ENCODE results near the gene TFF3. TPM values are rescaled to one million over a fixed set of nuclear protein-coding genes. Genes with fewer than 3 reads are reported as not detected.

Gene TFF3
- total and polyA plus RNA-seq, 2 of the 4 experiments (the other 2 are of a cell fraction) = not detected

DNA sequence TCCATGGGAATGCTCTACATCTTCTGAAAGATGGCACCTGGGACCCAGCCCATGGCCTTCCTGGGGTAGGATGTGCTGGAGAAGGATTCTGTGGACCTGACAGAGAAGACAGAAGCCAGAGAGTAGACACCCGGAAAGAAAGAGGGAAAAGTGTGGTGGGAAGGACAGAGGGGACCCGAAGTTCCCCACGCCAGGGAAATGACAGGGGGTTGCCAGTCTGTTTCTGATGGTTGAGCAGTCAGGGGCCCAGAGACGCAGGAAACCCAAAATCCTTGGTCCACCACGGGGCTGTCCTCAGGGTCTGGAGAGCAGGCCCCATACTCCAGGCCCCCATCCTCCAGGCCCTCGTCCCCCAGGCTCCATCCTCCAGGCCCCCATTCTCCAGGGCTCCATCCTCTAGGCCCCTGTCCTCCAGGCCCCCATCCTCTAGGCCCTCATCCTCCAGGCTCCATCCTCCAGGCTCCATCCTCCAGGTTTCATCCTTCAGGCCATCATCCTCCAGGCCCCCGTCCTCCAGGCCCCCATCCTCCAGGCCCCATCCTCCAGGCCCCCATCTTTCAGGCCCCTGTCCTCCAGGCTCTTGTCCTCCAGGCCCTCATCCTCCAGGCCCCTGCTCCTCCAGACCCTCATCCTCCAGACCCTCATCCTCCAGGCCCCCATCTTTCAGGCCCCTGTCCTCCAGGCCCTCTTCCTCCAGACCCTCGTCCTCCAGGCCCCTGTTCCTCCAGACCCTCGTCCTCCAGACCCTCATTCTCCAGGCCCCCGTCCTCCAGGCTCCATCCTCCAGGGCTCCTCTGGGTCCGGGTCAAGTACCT is 36.6 kb upstream of the TFF3 start:
- no TSS peak for BruUV-seq (replicated peaks)
- Histone ChIP-seq H3K9me3 (ENCODE audit: control insufficient read depth, insufficient read depth, low read length) (no peaks in the 10 kb centered on the region; the same call in 1 of the 2 replicates), H4K8ac (ENCODE audit: low read depth in 2 of 2, low read length in 2 of 2) (no peak overlapping the region), H3K79me1 (ENCODE audit: low read depth in 1 of 2, low read length in 2 of 2) (no peaks in the 10 kb centered on the region), H3K23ac (ENCODE audit: low read depth, low read length) (no peak overlapping the region), H3K4me2 (ENCODE audit: low read depth, low read length) (no peak overlapping the region), H2BK20ac (ENCODE audit: low read depth, low read length) (no peak overlapping the region), H3K36me3 (ENCODE audit: control insufficient read depth, insufficient read depth, low read length) (no peaks in the 10 kb centered on the region), H2BK5ac (ENCODE audit: low read depth, low read length, poor library complexity, severe bottlenecking) (no peak overlapping the region), H3K27me3 (ENCODE audit: control insufficient read depth, insufficient read depth, low read length) (peaks cover 19% of the 10 kb centered on the region), H4K91ac (ENCODE audit: insufficient read depth, low read depth, low read length) (no peak overlapping the region), H3K4ac (ENCODE audit: low read depth, low read length) (no peak overlapping the region), H2AFZ (replicated peaks; ENCODE audit: low read length, poor library complexity) (peak overlapping the region; percentile 32), H4K5ac (ENCODE audit: low read depth, low read length) (no peak overlapping the region), H3K18ac (ENCODE audit: low read depth, low read length) (no peak overlapping the region), H3K4me1 (ENCODE audit: control insufficient read depth, insufficient read depth, low read length) (no peaks in the 10 kb centered on the region), H3K27ac (ENCODE audit: insufficient read depth, low read length) (no peak overlapping the region), H3K56ac (ENCODE audit: extremely low read depth, insufficient read depth, low read length) (no peak overlapping the region), H3K4me3 (ENCODE audit: insufficient read depth, low read depth, low read length) (no peak overlapping the region), H2AK5ac (ENCODE audit: low read depth, low read length) (no peak overlapping the region), H3K14ac (replicated peaks; ENCODE audit: low read depth, low read length) (no peak overlapping the region), H2BK15ac (ENCODE audit: low read depth, low read length) (no peak overlapping the region), H3K9me1 (ENCODE audit: insufficient read depth, low read length) (no peaks in the 10 kb centered on the region), H3K9ac (ENCODE audit: low read depth, low read length) (no peak overlapping the region), H2BK120ac (ENCODE audit: low read depth, low read length) (no peak overlapping the region), H2AK9ac (replicated peaks; ENCODE audit: low read depth, low read length, poor library complexity) (no peak overlapping the region), H4K20me1 (ENCODE audit: insufficient read depth, low read length) (no peaks in the 10 kb centered on the region)
- TF ChIP-seq, protein P1, sequence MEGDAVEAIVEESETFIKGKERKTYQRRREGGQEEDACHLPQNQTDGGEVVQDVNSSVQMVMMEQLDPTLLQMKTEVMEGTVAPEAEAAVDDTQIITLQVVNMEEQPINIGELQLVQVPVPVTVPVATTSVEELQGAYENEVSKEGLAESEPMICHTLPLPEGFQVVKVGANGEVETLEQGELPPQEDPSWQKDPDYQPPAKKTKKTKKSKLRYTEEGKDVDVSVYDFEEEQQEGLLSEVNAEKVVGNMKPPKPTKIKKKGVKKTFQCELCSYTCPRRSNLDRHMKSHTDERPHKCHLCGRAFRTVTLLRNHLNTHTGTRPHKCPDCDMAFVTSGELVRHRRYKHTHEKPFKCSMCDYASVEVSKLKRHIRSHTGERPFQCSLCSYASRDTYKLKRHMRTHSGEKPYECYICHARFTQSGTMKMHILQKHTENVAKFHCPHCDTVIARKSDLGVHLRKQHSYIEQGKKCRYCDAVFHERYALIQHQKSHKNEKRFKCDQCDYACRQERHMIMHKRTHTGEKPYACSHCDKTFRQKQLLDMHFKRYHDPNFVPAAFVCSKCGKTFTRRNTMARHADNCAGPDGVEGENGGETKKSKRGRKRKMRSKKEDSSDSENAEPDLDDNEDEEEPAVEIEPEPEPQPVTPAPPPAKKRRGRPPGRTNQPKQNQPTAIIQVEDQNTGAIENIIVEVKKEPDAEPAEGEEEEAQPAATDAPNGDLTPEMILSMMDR (conservative IDR thresholded peaks at IDR 0.05; ENCODE audit: low read depth, low read length) = no peak
- intact Hi-C loops (cut with micrococcal nuclease) = no loop called here
- in situ Hi-C loops (cut with MboI; ENCODE audit: low sequenced_read_pairs) = no loop called here
- POLR2A ChIA-PET (ENCODE audit: unreplicated experiment) = no interaction called here
- DNase-seq (no peak), ATAC-seq (ENCODE audit: low read depth) (no peak)
- WGBS, 2 experiments (ENCODE audit: extremely low coverage in 2 of 2, insufficient read length in 1 of 2) = 0% methylated on average over 1 of the region's 11 CpGs; no CpG with 5 or more reads in 1 of the 2 experiments
- dilution Hi-C loops (cut with HindIII; ENCODE audit: low sequenced_read_pairs, unreplicated experiment) = no loop called here
- CTCF ChIA-PET = no interaction called here
